A549 (cell line): Measurements from ENCODE around the gene CCDC57. TPM values are rescaled to one million over a fixed set of nuclear protein-coding genes. Genes with fewer than 3 reads are reported as not detected.

ENCODE experiments used
- ATAC-seq, 2 experiments: fragments of 200-7000 bp in 1 of 2; fragments of >200 bp in 1 of 2; cut with Nextera tagmentation in 1 of 2; cut with Tn5 transposase in 1 of 2; 3 replicates each; pipeline versions ENCODE4 v1.8.0 to v1.9.1; 2018 to 2020; ENCODE audit warnings: mild to moderate bottlenecking in 1 of 2, moderate library complexity in 1 of 2
- CTCF ChIA-PET: fragments of 300-600 bp; sonication (Branson Sonifier 250); formaldehyde crosslinking; extraction: SDS; loops from one replicate; lab custom pipeline; 2021; ENCODE audit warnings: antibody characterized with exemption, inconsistent platforms; lab: Yijun Ruan, JAX
- POLR2A ChIA-PET: fragments of 350-600 bp; formaldehyde crosslinking; extraction: SDS; loops from one replicate; lab custom pipeline; 2021; ENCODE audit warnings: antibody characterized with exemption, inconsistent platforms; lab: Yijun Ruan, JAX
- DNase-seq, 2 experiments: peaks; one replicate each; pipeline versions ENCODE4 v3.0.0 to v3.0.0-alpha.2; 2011 to 2016; ENCODE audit warnings: low read depth in 1 of 2, low spot score in 1 of 2
- FAIRE-seq: peaks from 2 replicates; lab custom pipeline; 2011; peaks lifted over from hg19 to GRCh38; lab: Jason Lieb, UNC
- H3K27ac ChIP-seq, 2 experiments: fragments of >200 bp; sonication (Bioruptor Twin); formaldehyde crosslinking; 3 replicates each; pipeline ENCODE4 v1.5.1; 2016 to 2017
- H3K4me1 ChIP-seq: fragments of >200 bp; sonication (Bioruptor Twin); formaldehyde crosslinking; 3 replicates; pipeline ENCODE4 v1.6.1; 2016
- H3K4me2 ChIP-seq: fragments of >200 bp; sonication (Bioruptor Twin); formaldehyde crosslinking; 3 replicates; pipeline ENCODE4 v1.6.1; 2016
- H3K4me3 ChIP-seq: fragments of >200 bp; sonication (Bioruptor Twin); formaldehyde crosslinking; 3 replicates; pipeline ENCODE4 v1.5.1; 2016
- H3K9me3 ChIP-seq: fragments of >200 bp; sonication (Bioruptor Twin); formaldehyde crosslinking; 3 replicates; pipeline ENCODE4 v1.6.1; 2016
- CBX2 ChIP-seq: fragments of 200-600 bp; sonication (generic); IDR thresholded peaks from 2 replicates; pipeline ENCODE4 v1.6.1; 2016; ENCODE audit warnings: low read depth, mild to moderate bottlenecking, borderline replicate concordance
- CBX8 ChIP-seq: fragments of 200-600 bp; sonication (generic); IDR thresholded peaks from 2 replicates; pipeline ENCODE4 v1.6.1; 2016
- CHD4 ChIP-seq: fragments of 200-600 bp; sonication (generic); IDR thresholded peaks from 2 replicates; pipeline ENCODE4 v1.6.1; 2016; ENCODE audit warnings: antibody characterized with exemption, mild to moderate bottlenecking, borderline replicate concordance
- EHF ChIP-seq: fragments of 250-450 bp; sonication (Bioruptor Pico); IDR thresholded peaks from 2 replicates; pipeline ENCODE4 v1.5.0; 2020; ENCODE audit warnings: mild to moderate bottlenecking
- EHMT2 ChIP-seq: fragments of 200-600 bp; sonication (generic); IDR thresholded peaks from 2 replicates; pipeline ENCODE4 v1.6.1; 2016; ENCODE audit warnings: antibody characterized with exemption, low read depth, mild to moderate bottlenecking, moderate library complexity
- EP300 ChIP-seq, 2 experiments: fragments of >200 bp; sonication (Bioruptor Twin); formaldehyde crosslinking; IDR thresholded peaks; 2 replicates in 1 of 2; 3 replicates in 1 of 2; pipeline ENCODE4 v1.6.1; 2016 to 2017
- FOSB ChIP-seq: fragments of 250-450 bp; sonication (Bioruptor Pico); IDR thresholded peaks from 2 replicates; pipeline ENCODE4 v1.5.0; 2020; ENCODE audit warnings: mild to moderate bottlenecking, moderate library complexity
- FOXS1 ChIP-seq: fragments of 250-450 bp; sonication (Bioruptor Pico); IDR thresholded peaks from 2 replicates; pipeline ENCODE4 v1.5.0; 2020; ENCODE audit warnings: mild to moderate bottlenecking, moderate library complexity
- HDAC2 ChIP-seq: fragments of 200-600 bp; sonication (generic); IDR thresholded peaks from 2 replicates; pipeline ENCODE4 v1.6.1; 2016
- JUNB ChIP-seq: fragments of >200 bp; sonication (Bioruptor Twin); formaldehyde crosslinking; IDR thresholded peaks from 2 replicates; pipeline ENCODE4 v1.6.1; 2016
- KDM1A ChIP-seq: fragments of 200-600 bp; sonication (generic); IDR thresholded peaks from 2 replicates; pipeline ENCODE4 v1.6.1; 2016; ENCODE audit warnings: low read depth, mild to moderate bottlenecking
- KDM5A ChIP-seq: fragments of 200-600 bp; sonication (generic); IDR thresholded peaks from 2 replicates; pipeline ENCODE4 v1.6.1; 2016; ENCODE audit warnings: antibody characterized with exemption, mild to moderate bottlenecking
- NFE2L2 ChIP-seq: fragments of 150-350 bp; conservative IDR thresholded peaks from 2 replicates; pipeline ENCODE4 v1.6.1; 2014; ENCODE audit warnings: low read length
- NPAS2 ChIP-seq: fragments of 250-450 bp; sonication (Bioruptor Pico); IDR thresholded peaks from 2 replicates; pipeline ENCODE4 v1.8.0; 2022; ENCODE audit warnings: mild to moderate bottlenecking, moderate library complexity, borderline replicate concordance
- NR3C1 ChIP-seq: fragments of >200 bp; sonication (Bioruptor Twin); formaldehyde crosslinking; IDR thresholded peaks from 3 replicates; pipeline ENCODE4 v1.6.1; 2017
- POLR2A ChIP-seq: IDR thresholded peaks from 2 replicates; pipeline ENCODE4 v1.6.1; 2012; ENCODE audit warnings: mild to moderate bottlenecking, low read length
- RAD21 ChIP-seq, 2 experiments: fragments of >200 bp in 1 of 2; sonication (Bioruptor Twin) in 1 of 2; formaldehyde crosslinking in 1 of 2; IDR thresholded peaks in 1 of 2; conservative IDR thresholded peaks in 1 of 2; 2 replicates in 1 of 2; 3 replicates in 1 of 2; pipeline ENCODE4 v1.6.1; 2012 to 2018; ENCODE audit warnings: inconsistent platforms in 1 of 2
- RCOR1 ChIP-seq: fragments of 150-350 bp; IDR thresholded peaks from 2 replicates; pipeline ENCODE4 v1.6.1; 2014; ENCODE audit warnings: antibody characterized with exemption, low read length, low read depth
- SMC3 ChIP-seq: fragments of >200 bp; sonication (Bioruptor Twin); formaldehyde crosslinking; IDR thresholded peaks from 3 replicates; pipeline ENCODE4 v1.6.1; 2018; ENCODE audit warnings: inconsistent platforms
- SREBF2 ChIP-seq: fragments of 450-650 bp; IDR thresholded peaks from 2 replicates; pipeline ENCODE4 v1.6.1; 2014; ENCODE audit warnings: mild to moderate bottlenecking, moderate library complexity
- ZC3H11A ChIP-seq: fragments of 450-650 bp; IDR thresholded peaks from 2 replicates; pipeline ENCODE4 v1.6.1; 2014; ENCODE audit warnings: antibody characterized with exemption, mild to moderate bottlenecking
- ZFP36 ChIP-seq: fragments of 450-650 bp; IDR thresholded peaks from 2 replicates; pipeline ENCODE4 v1.6.1; 2014; ENCODE audit warnings: borderline replicate concordance; ENCODE audit not compliant: partially characterized antibody
- WGBS: methylation state at CpG from one replicate; pipeline ENCODE4 v1.1.6; 2017; ENCODE audit errors: missing lambda C conversion rate; 5-methylcytosine and 5-hydroxymethylcytosine counted together
- polyA plus RNA-seq, 4 experiments: library from polyadenylated mRNA; depleted of rRNA in 3 of 4; stranded (reverse); fragments of >200 nt; fragmentation: RNase III in 1 of 4; extraction: RNeasy Plus Mini Kit Qiagen cat#74134 plus additional on column Dnase treatment in 1 of 4; gene quantifications; 2 replicates in 3 of 4; 3 replicates in 1 of 4; pipeline ENCODE4 v1.2.3, GENCODE V29; 2011 to 2017
- TF ChIP-seq, protein P1 (sequence below): fragments of 200-600 bp; sonication (generic); IDR thresholded peaks from 2 replicates; pipeline ENCODE4 v1.6.1; 2016; ENCODE audit warnings: antibody characterized with exemption, mild to moderate bottlenecking, moderate library complexity
- TF ChIP-seq, protein P2 (sequence below): IDR thresholded peaks from 2 replicates; pipeline ENCODE4 v1.6.1; 2012
- TF ChIP-seq, protein P3 (sequence below): fragments of >200 bp; sonication (Bioruptor Twin); formaldehyde crosslinking; IDR thresholded peaks from 3 replicates; pipeline ENCODE4 v1.6.1; 2016
- TF ChIP-seq, protein P4 (sequence below): IDR thresholded peaks from 2 replicates; pipeline ENCODE4 v1.6.1; 2012; ENCODE audit warnings: low read depth, borderline replicate concordance
- TF ChIP-seq, protein P5 (sequence below): fragments of 250-450 bp; sonication (Bioruptor Pico); IDR thresholded peaks from 2 replicates; pipeline ENCODE4 v1.5.0; 2021; ENCODE audit warnings: mild to moderate bottlenecking, moderate library complexity, borderline replicate concordance
- TF ChIP-seq, protein P6 (sequence below): IDR thresholded peaks from 2 replicates; pipeline ENCODE4 v1.6.1; 2012

CCDC57 gene
- polyA plus RNA-seq, 2 of the 4 experiments (the other 2 are of a cell fraction) = 18.2 to 18.5 TPM

DNA sequence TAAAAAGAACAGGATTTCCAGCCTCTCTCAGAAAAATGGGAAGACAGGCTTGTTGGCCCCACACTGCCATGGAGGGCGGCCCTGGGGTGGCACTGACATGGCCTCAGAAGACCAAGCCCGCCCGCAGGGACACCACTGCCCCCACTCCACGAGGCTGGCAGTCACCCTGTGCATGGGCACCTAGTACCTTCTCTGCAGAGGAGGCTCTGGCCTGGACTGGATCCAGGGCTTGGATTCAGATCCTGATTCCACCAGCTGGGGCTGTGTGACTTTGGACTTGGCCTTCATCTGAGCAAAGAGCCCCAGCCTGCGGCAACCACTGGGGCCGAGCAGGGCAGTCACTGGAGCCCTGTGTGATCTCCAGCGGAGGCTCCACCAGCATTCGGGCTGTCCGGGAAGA, 97.8 kb downstream of the CCDC57 start (continued):
- TF ChIP-seq ZFP36 (no peak), CBX2 (no peak), FOSB (CRISPR knock-in tag) (no peak), KDM1A (no peak)
- TF ChIP-seq, protein P1, sequence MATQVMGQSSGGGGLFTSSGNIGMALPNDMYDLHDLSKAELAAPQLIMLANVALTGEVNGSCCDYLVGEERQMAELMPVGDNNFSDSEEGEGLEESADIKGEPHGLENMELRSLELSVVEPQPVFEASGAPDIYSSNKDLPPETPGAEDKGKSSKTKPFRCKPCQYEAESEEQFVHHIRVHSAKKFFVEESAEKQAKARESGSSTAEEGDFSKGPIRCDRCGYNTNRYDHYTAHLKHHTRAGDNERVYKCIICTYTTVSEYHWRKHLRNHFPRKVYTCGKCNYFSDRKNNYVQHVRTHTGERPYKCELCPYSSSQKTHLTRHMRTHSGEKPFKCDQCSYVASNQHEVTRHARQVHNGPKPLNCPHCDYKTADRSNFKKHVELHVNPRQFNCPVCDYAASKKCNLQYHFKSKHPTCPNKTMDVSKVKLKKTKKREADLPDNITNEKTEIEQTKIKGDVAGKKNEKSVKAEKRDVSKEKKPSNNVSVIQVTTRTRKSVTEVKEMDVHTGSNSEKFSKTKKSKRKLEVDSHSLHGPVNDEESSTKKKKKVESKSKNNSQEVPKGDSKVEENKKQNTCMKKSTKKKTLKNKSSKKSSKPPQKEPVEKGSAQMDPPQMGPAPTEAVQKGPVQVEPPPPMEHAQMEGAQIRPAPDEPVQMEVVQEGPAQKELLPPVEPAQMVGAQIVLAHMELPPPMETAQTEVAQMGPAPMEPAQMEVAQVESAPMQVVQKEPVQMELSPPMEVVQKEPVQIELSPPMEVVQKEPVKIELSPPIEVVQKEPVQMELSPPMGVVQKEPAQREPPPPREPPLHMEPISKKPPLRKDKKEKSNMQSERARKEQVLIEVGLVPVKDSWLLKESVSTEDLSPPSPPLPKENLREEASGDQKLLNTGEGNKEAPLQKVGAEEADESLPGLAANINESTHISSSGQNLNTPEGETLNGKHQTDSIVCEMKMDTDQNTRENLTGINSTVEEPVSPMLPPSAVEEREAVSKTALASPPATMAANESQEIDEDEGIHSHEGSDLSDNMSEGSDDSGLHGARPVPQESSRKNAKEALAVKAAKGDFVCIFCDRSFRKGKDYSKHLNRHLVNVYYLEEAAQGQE = no peak

DNA sequence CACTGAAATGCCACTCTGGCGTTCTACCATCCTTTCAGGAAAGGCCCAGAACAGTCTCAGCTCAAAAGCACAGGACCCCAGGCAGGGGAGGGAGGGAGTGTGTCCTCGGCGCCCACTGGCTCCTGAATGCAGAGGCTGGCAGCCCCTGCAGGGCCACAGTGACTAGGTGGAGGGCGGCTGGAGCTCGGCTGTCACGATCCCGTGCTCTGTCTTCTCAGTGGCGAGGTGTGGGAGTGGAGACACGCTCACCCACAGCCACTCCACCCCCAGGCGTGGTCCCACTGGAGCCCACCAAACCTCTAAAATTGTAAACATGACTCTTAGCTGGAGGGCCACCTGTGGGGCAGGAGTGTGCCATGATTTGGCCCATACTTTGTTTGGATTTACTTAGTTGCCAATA, 98.2 kb downstream of the CCDC57 start:
- no peak overlapping the region for H3K4me2 ChIP-seq
- TF ChIP-seq, protein P2, sequence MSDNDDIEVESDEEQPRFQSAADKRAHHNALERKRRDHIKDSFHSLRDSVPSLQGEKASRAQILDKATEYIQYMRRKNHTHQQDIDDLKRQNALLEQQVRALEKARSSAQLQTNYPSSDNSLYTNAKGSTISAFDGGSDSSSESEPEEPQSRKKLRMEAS = no peak
- TF ChIP-seq SREBF2 = no peak
- TF ChIP-seq CBX2 = no peak
- no peak for TF ChIP-seq CBX8
- TF ChIP-seq FOSB (CRISPR knock-in tag) = no peak
- no peak for TF ChIP-seq KDM1A
- TF ChIP-seq FOXS1 = no peak
- no peak for TF ChIP-seq NPAS2 (CRISPR knock-in tag)
- TF ChIP-seq JUNB = no peak
- TF ChIP-seq, protein P3, sequence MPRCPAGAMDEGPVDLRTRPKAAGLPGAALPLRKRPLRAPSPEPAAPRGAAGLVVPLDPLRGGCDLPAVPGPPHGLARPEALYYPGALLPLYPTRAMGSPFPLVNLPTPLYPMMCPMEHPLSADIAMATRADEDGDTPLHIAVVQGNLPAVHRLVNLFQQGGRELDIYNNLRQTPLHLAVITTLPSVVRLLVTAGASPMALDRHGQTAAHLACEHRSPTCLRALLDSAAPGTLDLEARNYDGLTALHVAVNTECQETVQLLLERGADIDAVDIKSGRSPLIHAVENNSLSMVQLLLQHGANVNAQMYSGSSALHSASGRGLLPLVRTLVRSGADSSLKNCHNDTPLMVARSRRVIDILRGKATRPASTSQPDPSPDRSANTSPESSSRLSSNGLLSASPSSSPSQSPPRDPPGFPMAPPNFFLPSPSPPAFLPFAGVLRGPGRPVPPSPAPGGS = no peak
- TF ChIP-seq, protein P4, sequence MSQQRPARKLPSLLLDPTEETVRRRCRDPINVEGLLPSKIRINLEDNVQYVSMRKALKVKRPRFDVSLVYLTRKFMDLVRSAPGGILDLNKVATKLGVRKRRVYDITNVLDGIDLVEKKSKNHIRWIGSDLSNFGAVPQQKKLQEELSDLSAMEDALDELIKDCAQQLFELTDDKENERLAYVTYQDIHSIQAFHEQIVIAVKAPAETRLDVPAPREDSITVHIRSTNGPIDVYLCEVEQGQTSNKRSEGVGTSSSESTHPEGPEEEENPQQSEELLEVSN = no peak
- no peak for TF ChIP-seq EHF (CRISPR knock-in tag)
- no peak for TF ChIP-seq POLR2A
- no peak for TF ChIP-seq SMC3
- no peak for TF ChIP-seq RAD21 (conservative IDR thresholded peaks at IDR 0.05 in 1 of 2, IDR thresholded peaks at IDR 0.05 in 1 of 2)
- TF ChIP-seq, all 56 proteins: peak for 0
- 85% methylated on average over 10 of the region's 10 CpGs for WGBS
- ChIA-PET POLR2A (interaction anchor here (0.7 to 1.4 kb wide), 2 partner anchors 16 to 72 kb away, joined by 4 read pairs; partner anchors contain the start of gene FASN), CTCF (interaction anchor here (0.6 to 5.4 kb wide), 11 partner anchors 8 to 422 kb away, joined by 3 to 18 read pairs (median 3); partner anchors contain the start of gene DCXR)
- FAIRE-seq = no peak
- no peaks in the 10 kb centered on the region for H3K9me3 ChIP-seq
- no peak for DNase-seq
- no peak for ATAC-seq
- no peak overlapping the region for H3K27ac ChIP-seq
- H3K4me1 ChIP-seq = peaks cover 7% of the 10 kb centered on the region; the same call in 1 of the 3 replicates
- H3K4me3 ChIP-seq = no peak overlapping the region

DNA sequence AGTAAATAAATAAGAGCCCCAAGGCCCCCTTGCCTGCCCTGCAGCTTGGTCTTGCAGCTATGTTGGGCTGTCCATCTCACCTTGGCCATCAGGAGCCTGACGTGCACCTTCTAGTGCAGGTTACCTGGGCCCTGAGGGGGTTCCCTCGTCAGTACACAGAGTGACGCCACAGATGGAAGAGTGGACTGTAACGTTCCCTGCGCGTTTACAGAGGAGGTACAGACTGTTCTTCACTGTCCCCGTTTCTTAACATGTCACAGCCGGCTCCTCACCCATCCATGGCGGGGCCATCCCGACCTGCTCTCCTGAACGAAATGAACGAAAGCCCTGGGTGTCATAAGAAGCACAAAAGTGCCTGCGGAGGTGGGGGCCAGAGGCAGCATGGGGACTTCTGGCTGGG, 98.7 kb downstream of the CCDC57 start:
- no peak for DNase-seq
- Histone ChIP-seq H3K4me1 (peaks cover 7% of the 10 kb centered on the region; the same call in 1 of the 3 replicates), H3K4me2 (no peak overlapping the region), H3K27ac (no peak overlapping the region), H3K9me3 (no peaks in the 10 kb centered on the region), H3K4me3 (no peak overlapping the region)
- WGBS = 90% methylated on average over 13 of the region's 13 CpGs
- ChIA-PET CTCF (interaction anchor here (0.6 to 5.4 kb wide), 10 partner anchors 9 to 422 kb away, joined by 3 to 18 read pairs (median 3); partner anchors contain the start of gene DCXR), POLR2A (interaction anchor here (0.7 to 1.4 kb wide), 2 partner anchors 16 to 72 kb away, joined by 4 read pairs; partner anchors contain the start of gene FASN)
- FAIRE-seq = no peak
- no peak for ATAC-seq
- TF ChIP-seq RCOR1 (no peak), EP300 (IDR thresholded peaks at IDR 0.05) (no peak), SREBF2 (no peak), KDM5A (no peak), NR3C1 (no peak), FOSB (CRISPR knock-in tag) (no peak), EHMT2 (no peak), CHD4 (no peak), HDAC2 (no peak), ZC3H11A (no peak), POLR2A (no peak), NFE2L2 (no peak)
- TF ChIP-seq, protein P5, sequence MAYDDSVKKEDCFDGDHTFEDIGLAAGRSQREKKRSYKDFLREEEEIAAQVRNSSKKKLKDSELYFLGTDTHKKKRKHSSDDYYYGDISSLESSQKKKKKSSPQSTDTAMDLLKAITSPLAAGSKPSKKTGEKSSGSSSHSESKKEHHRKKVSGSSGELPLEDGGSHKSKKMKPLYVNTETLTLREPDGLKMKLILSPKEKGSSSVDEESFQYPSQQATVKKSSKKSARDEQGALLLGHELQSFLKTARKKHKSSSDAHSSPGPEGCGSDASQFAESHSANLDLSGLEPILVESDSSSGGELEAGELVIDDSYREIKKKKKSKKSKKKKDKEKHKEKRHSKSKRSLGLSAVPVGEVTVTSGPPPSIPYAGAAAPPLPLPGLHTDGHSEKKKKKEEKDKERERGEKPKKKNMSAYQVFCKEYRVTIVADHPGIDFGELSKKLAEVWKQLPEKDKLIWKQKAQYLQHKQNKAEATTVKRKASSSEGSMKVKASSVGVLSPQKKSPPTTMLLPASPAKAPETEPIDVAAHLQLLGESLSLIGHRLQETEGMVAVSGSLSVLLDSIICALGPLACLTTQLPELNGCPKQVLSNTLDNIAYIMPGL = no peak
- TF ChIP-seq, protein P2 = no peak
- TF ChIP-seq, protein P6, sequence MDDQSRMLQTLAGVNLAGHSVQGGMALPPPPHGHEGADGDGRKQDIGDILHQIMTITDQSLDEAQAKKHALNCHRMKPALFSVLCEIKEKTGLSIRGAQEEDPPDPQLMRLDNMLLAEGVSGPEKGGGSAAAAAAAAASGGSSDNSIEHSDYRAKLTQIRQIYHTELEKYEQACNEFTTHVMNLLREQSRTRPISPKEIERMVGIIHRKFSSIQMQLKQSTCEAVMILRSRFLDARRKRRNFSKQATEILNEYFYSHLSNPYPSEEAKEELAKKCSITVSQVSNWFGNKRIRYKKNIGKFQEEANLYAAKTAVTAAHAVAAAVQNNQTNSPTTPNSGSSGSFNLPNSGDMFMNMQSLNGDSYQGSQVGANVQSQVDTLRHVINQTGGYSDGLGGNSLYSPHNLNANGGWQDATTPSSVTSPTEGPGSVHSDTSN = no peak
